ENCODE results near the gene DAGLA. TPM values are rescaled to one million over a fixed set of nuclear protein-coding genes. Genes with fewer than 3 reads are reported as not detected.

DAGLA gene
- total RNA-seq, 1 donor from 2014 or later = 5.1 TPM

- Mint-ChIP-seq H3K36me3 (ENCODE audit: unreplicated experiment) (no peaks in the 10 kb centered on the region), H3K27me3 (ENCODE audit: unreplicated experiment) (no peaks in the 10 kb centered on the region), H3K27ac (ENCODE audit: unreplicated experiment) (no peak overlapping the region), H3K4me3 (ENCODE audit: unreplicated experiment) (no peak overlapping the region), H3K4me1 (ENCODE audit: unreplicated experiment) (peaks cover 38% of the 10 kb centered on the region), H3K9me3 (ENCODE audit: unreplicated experiment) (no peaks in the 10 kb centered on the region)
- DNase-seq (ENCODE audit: extremely low spot score, unreplicated experiment) = no peak
- TF ChIP-seq CTCF (IDR thresholded peaks at IDR 0.05) = no peak
Observed at GRCh38 chr11:61700720-61701119, 20.5 kb downstream of the DAGLA start.

GRCh38 chr11:61701242-61701886 lies 21.2 kb downstream of the DAGLA start:
- peak; percentile 29 for TF ChIP-seq CTCF (IDR thresholded peaks at IDR 0.05)
- Mint-ChIP-seq H3K4me3 (ENCODE audit: unreplicated experiment) (no peak overlapping the region), H3K27me3 (ENCODE audit: unreplicated experiment) (no peaks in the 10 kb centered on the region), H3K27ac (ENCODE audit: unreplicated experiment) (no peak overlapping the region), H3K4me1 (ENCODE audit: unreplicated experiment) (peaks cover 32% of the 10 kb centered on the region), H3K9me3 (ENCODE audit: unreplicated experiment) (no peaks in the 10 kb centered on the region), H3K36me3 (ENCODE audit: unreplicated experiment) (no peaks in the 10 kb centered on the region)
- DNase-seq (ENCODE audit: extremely low spot score, unreplicated experiment) = no peak

- H3K4me1 Mint-ChIP-seq (ENCODE audit: unreplicated experiment) = peaks cover 23% of the 10 kb centered on the region
- no peak for DNase-seq (ENCODE audit: extremely low spot score, unreplicated experiment)
- no peak for TF ChIP-seq CTCF (IDR thresholded peaks at IDR 0.05)
- H3K27ac Mint-ChIP-seq (ENCODE audit: unreplicated experiment) = no peak overlapping the region
- H3K4me3 Mint-ChIP-seq (ENCODE audit: unreplicated experiment) = no peak overlapping the region
- no peaks in the 10 kb centered on the region for H3K27me3 Mint-ChIP-seq (ENCODE audit: unreplicated experiment)
- no peaks in the 10 kb centered on the region for H3K9me3 Mint-ChIP-seq (ENCODE audit: unreplicated experiment)
- no peaks in the 10 kb centered on the region for H3K36me3 Mint-ChIP-seq (ENCODE audit: unreplicated experiment)
Observed at GRCh38 chr11:61702701-61703312, 22.6 kb downstream of the DAGLA start.

GRCh38 chr11:61704838-61705237 lies 24.6 kb downstream of the DAGLA start:
- no peak for TF ChIP-seq CTCF (IDR thresholded peaks at IDR 0.05)
- Mint-ChIP-seq H3K27ac (ENCODE audit: unreplicated experiment) (no peak overlapping the region), H3K4me1 (ENCODE audit: unreplicated experiment) (peaks cover 7% of the 10 kb centered on the region), H3K36me3 (ENCODE audit: unreplicated experiment) (no peaks in the 10 kb centered on the region), H3K27me3 (ENCODE audit: unreplicated experiment) (no peaks in the 10 kb centered on the region), H3K4me3 (ENCODE audit: unreplicated experiment) (no peak overlapping the region), H3K9me3 (ENCODE audit: unreplicated experiment) (no peaks in the 10 kb centered on the region)
- DNase-seq (ENCODE audit: extremely low spot score, unreplicated experiment) = no peak

GRCh38 chr11:61706452-61707400 lies 26.5 kb downstream of the DAGLA start:
- Mint-ChIP-seq H3K9me3 (ENCODE audit: unreplicated experiment) (no peaks in the 10 kb centered on the region), H3K4me3 (ENCODE audit: unreplicated experiment) (no peak overlapping the region), H3K36me3 (ENCODE audit: unreplicated experiment) (no peaks in the 10 kb centered on the region), H3K4me1 (ENCODE audit: unreplicated experiment) (peaks cover 2% of the 10 kb centered on the region), H3K27me3 (ENCODE audit: unreplicated experiment) (no peaks in the 10 kb centered on the region), H3K27ac (ENCODE audit: unreplicated experiment) (no peak overlapping the region)
- no peak for DNase-seq (ENCODE audit: extremely low spot score, unreplicated experiment)
- no peak for TF ChIP-seq CTCF (IDR thresholded peaks at IDR 0.05)
